ENCODE results near the gene KIF18B.
A peak's percentile ranks its signal among the peaks of the same experiment; 100 is the strongest.

The KIF18B gene
- long read RNA-seq, full-length matches to known transcripts = 4 of 29 reads
- long read RNA-seq, partial matches to known transcripts = 7 of 29 reads
- long read RNA-seq, other reads (novel, unspliced or antisense) = 18 of 29 reads

- Histone ChIP-seq H3K4me3 (replicated peaks; ENCODE audit: insufficient read depth, low read length) (peak within 1 kb of the TSS; percentile 90), H3K27me3 (ENCODE audit: insufficient read depth, poor library complexity, severe bottlenecking) (no peaks in the 10 kb centered on the region), H3K27ac (replicated peaks) (peak within 1 kb of the TSS; percentile 90)
- TF ChIP-seq SPI1 (IDR thresholded peaks at IDR 0.05; ENCODE audit: borderline replicate concordance, low read depth) (peak; percentile 98), GABPA (IDR thresholded peaks at IDR 0.05; ENCODE audit: low read depth) (peak; percentile 74), POLR2AphosphoS5 (IDR thresholded peaks at IDR 0.05; ENCODE audit: low read depth) (peak; percentile 91), REST (IDR thresholded peaks at IDR 0.05; ENCODE audit: insufficient replicate concordance, low read depth) (peak; percentile 72)
- TF ChIP-seq, protein P1, sequence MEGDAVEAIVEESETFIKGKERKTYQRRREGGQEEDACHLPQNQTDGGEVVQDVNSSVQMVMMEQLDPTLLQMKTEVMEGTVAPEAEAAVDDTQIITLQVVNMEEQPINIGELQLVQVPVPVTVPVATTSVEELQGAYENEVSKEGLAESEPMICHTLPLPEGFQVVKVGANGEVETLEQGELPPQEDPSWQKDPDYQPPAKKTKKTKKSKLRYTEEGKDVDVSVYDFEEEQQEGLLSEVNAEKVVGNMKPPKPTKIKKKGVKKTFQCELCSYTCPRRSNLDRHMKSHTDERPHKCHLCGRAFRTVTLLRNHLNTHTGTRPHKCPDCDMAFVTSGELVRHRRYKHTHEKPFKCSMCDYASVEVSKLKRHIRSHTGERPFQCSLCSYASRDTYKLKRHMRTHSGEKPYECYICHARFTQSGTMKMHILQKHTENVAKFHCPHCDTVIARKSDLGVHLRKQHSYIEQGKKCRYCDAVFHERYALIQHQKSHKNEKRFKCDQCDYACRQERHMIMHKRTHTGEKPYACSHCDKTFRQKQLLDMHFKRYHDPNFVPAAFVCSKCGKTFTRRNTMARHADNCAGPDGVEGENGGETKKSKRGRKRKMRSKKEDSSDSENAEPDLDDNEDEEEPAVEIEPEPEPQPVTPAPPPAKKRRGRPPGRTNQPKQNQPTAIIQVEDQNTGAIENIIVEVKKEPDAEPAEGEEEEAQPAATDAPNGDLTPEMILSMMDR (IDR thresholded peaks at IDR 0.05; ENCODE audit: insufficient read depth, low read length) = no peak
- DNase-seq (ENCODE audit: low read depth in 1 of 2, low spot score in 1 of 2) = peak; percentile 98
Measured at GRCh38 chr17:44947461-44948314, at the start of gene KIF18B. TSS of gene KIF18B (minus strand) at chr17:44947773. CDS start at chr17:44936344, 11,429 bp downstream.

DNA sequence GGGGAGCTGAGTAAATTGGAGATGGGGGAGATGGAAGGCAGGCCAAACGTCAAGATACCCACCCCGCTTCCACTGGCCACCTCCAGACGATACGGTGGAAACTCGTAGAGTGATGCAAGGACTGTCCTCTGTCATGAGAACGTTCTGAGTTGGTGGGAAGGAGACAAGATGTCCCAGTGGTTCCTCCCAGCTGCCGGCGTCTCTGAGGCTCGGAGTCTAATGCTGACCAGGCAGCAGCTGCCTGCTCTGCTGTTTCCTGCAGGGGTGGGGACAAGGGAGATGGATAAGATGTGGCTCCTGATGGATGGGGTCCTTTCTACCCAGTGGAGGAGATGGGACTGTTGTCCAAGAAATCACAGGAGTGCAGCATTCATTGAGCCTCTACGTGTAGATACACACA, 48.7 kb upstream of the KIF18B start:
- Histone ChIP-seq H3K27me3 (ENCODE audit: insufficient read depth, poor library complexity, severe bottlenecking) (peaks cover 9% of the 10 kb centered on the region), H3K4me3 (replicated peaks; ENCODE audit: insufficient read depth, low read length) (no peak overlapping the region), H3K27ac (replicated peaks) (no peak overlapping the region)
- DNase-seq (ENCODE audit: low read depth in 1 of 2, low spot score in 1 of 2) = no peak
- no peak for TF ChIP-seq SPI1 (IDR thresholded peaks at IDR 0.05; ENCODE audit: borderline replicate concordance, low read depth)
- no peak for TF ChIP-seq POLR2AphosphoS5 (IDR thresholded peaks at IDR 0.05; ENCODE audit: low read depth)
- TF ChIP-seq REST (IDR thresholded peaks at IDR 0.05; ENCODE audit: insufficient replicate concordance, low read depth) = no peak
- no peak for TF ChIP-seq GABPA (IDR thresholded peaks at IDR 0.05; ENCODE audit: low read depth)
- TF ChIP-seq, protein P1 (IDR thresholded peaks at IDR 0.05; ENCODE audit: insufficient read depth, low read length) = no peak

DNA sequence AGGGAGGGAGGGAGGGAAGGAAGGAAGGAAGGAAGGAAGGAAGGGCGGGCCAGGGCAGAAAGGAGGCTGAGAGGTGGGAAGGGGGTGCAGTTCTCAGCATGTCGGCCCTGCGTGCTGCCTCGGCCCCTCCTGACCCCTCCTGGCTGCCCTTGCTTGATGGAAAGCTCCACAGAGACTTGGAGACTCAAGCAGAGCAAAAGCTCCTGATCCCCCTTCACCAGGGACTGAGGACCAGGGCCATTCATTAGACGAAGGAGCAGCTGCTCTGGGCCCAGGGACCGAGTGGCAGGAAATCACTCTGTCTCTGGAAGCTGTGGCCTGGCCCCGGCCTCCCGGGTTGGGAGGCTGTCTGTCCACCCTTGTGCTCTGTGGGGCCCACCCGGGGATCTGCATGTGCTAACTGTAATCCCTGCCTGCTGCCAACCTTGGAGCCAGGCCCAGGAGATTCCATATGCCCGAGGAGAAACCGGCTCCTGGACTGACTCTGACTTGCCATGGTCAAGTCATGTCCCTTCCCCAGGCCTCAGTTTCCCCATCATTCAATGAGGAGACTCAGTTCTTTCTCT, 47.9 kb upstream of the KIF18B start:
- TF ChIP-seq GABPA (IDR thresholded peaks at IDR 0.05; ENCODE audit: low read depth) (no peak), REST (IDR thresholded peaks at IDR 0.05; ENCODE audit: insufficient replicate concordance, low read depth) (no peak), SPI1 (IDR thresholded peaks at IDR 0.05; ENCODE audit: borderline replicate concordance, low read depth) (no peak), POLR2AphosphoS5 (IDR thresholded peaks at IDR 0.05; ENCODE audit: low read depth) (no peak)
- TF ChIP-seq, protein P1 (IDR thresholded peaks at IDR 0.05; ENCODE audit: insufficient read depth, low read length) = no peak
- H3K27ac ChIP-seq (replicated peaks) = no peak overlapping the region

More for the DNA sequence above, 47.9 kb upstream of the KIF18B start:
- DNase-seq (ENCODE audit: low read depth in 1 of 2, low spot score in 1 of 2) = no peak
- H3K4me3 ChIP-seq (replicated peaks; ENCODE audit: insufficient read depth, low read length) = no peak overlapping the region
- H3K27me3 ChIP-seq (ENCODE audit: insufficient read depth, poor library complexity, severe bottlenecking) = peaks cover 9% of the 10 kb centered on the region

Data from HL-60 (cell line).